ENCODE data around the gene LAYN. TPM values are rescaled to one million over a fixed set of nuclear protein-coding genes. Genes with fewer than 3 reads are reported as not detected.

Gene LAYN
- total and polyA plus RNA-seq, 9 of the 15 experiments (the other 6 are each of a cell fraction or from before 2014, with no cell fraction given): not detected

DNA sequence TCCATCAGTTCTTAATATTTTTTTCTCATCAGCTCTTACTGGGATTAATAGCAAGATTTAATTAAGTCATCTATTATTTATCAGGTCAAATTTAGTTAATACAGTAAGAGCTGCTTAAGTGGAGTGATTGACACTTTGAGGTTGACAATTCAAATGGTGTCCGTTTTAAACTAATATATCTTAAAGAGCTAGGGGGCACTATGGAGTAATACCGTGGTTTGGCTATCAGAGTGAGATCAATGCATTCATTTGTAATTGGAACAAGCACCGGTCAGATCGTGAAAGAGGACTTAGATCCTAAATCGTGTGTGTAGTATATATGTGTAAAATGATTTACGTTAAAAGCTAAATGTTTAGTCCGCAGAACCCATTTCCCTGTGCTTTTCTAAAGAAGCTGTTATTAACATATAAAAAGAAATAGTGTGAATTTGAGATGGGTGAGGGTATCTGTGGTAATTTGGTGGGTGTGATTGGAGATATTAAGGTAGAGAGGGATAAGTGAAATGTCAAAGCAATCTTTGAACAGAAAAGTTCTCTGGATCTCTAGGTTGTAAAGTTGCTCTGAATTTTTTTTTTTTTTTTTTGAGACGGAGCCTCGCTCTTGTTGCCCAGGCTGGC is 64.0 kb downstream of the LAYN start (continued):
- TF ChIP-seq, protein P1, sequence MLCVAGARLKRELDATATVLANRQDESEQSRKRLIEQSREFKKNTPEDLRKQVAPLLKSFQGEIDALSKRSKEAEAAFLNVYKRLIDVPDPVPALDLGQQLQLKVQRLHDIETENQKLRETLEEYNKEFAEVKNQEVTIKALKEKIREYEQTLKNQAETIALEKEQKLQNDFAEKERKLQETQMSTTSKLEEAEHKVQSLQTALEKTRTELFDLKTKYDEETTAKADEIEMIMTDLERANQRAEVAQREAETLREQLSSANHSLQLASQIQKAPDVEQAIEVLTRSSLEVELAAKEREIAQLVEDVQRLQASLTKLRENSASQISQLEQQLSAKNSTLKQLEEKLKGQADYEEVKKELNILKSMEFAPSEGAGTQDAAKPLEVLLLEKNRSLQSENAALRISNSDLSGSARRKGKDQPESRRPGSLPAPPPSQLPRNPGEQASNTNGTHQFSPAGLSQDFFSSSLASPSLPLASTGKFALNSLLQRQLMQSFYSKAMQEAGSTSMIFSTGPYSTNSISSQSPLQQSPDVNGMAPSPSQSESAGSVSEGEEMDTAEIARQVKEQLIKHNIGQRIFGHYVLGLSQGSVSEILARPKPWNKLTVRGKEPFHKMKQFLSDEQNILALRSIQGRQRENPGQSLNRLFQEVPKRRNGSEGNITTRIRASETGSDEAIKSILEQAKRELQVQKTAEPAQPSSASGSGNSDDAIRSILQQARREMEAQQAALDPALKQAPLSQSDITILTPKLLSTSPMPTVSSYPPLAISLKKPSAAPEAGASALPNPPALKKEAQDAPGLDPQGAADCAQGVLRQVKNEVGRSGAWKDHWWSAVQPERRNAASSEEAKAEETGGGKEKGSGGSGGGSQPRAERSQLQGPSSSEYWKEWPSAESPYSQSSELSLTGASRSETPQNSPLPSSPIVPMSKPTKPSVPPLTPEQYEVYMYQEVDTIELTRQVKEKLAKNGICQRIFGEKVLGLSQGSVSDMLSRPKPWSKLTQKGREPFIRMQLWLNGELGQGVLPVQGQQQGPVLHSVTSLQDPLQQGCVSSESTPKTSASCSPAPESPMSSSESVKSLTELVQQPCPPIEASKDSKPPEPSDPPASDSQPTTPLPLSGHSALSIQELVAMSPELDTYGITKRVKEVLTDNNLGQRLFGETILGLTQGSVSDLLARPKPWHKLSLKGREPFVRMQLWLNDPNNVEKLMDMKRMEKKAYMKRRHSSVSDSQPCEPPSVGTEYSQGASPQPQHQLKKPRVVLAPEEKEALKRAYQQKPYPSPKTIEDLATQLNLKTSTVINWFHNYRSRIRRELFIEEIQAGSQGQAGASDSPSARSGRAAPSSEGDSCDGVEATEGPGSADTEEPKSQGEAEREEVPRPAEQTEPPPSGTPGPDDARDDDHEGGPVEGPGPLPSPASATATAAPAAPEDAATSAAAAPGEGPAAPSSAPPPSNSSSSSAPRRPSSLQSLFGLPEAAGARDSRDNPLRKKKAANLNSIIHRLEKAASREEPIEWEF (CRISPR knock-in tag; IDR thresholded peaks at IDR 0.05): peak; percentile 81; the same call in 1 of the 2 replicates
- TF ChIP-seq SMARCE1 (IDR thresholded peaks at IDR 0.05) (no peak), CREB1 (IDR thresholded peaks at IDR 0.05) (no peak), CREB1 (CRISPR knock-in tag; IDR thresholded peaks at IDR 0.05) (no peak), ZNF41 (CRISPR knock-in tag; conservative IDR thresholded peaks at IDR 0.05) (no peak), CBX5 (IDR thresholded peaks at IDR 0.05; ENCODE audit: borderline replicate concordance, low read depth) (no peak), ZNF707 (CRISPR knock-in tag; conservative IDR thresholded peaks at IDR 0.05) (no peak), NR2C1 (IDR thresholded peaks at IDR 0.05) (no peak), NR2C1 (tag; IDR thresholded peaks at IDR 0.05) (no peak), MAFK (IDR thresholded peaks at IDR 0.05; ENCODE audit: low read length) (no peak), MYBL2 (IDR thresholded peaks at IDR 0.05; ENCODE audit: low read depth) (peak; percentile 87), MYBL2 (CRISPR knock-in tag; IDR thresholded peaks at IDR 0.05; ENCODE audit: borderline replicate concordance) (no peak), CBFA2T3 (IDR thresholded peaks at IDR 0.05) (no peak), DIDO1 (tag; IDR thresholded peaks at IDR 0.05; ENCODE audit: low read depth) (no peak), KLF6 (CRISPR knock-in tag; IDR thresholded peaks at IDR 0.05; ENCODE audit: borderline replicate concordance) (no peak), ZNF699 (CRISPR knock-in tag; IDR thresholded peaks at IDR 0.05; ENCODE audit: insufficient replicate concordance) (no peak), FOXK2 (conservative IDR thresholded peaks at IDR 0.05 in 1 of 2, IDR thresholded peaks at IDR 0.05 in 1 of 2; ENCODE audit: low read depth in 2 of 2) (0 out of 4 replicates have a peak, but pooled peaks of 1 of the 2 experiments have one; percentile 12), ADNP (tag; IDR thresholded peaks at IDR 0.05) (no peak), NFE2 (IDR thresholded peaks at IDR 0.05; ENCODE audit: low read depth) (no peak), MEIS2 (IDR thresholded peaks at IDR 0.05; ENCODE audit: partially characterized antibody) (peak; percentile 81), SMARCC2 (IDR thresholded peaks at IDR 0.05; ENCODE audit: low read depth) (peak; percentile 40; the same call in 1 of the 2 replicates), ZNF197 (CRISPR knock-in tag; IDR thresholded peaks at IDR 0.05; ENCODE audit: low read depth) (no peak)
- TF ChIP-seq, protein P2, sequence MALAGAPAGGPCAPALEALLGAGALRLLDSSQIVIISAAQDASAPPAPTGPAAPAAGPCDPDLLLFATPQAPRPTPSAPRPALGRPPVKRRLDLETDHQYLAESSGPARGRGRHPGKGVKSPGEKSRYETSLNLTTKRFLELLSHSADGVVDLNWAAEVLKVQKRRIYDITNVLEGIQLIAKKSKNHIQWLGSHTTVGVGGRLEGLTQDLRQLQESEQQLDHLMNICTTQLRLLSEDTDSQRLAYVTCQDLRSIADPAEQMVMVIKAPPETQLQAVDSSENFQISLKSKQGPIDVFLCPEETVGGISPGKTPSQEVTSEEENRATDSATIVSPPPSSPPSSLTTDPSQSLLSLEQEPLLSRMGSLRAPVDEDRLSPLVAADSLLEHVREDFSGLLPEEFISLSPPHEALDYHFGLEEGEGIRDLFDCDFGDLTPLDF (CRISPR knock-in tag; IDR thresholded peaks at IDR 0.05): no peak
- TF ChIP-seq, protein P3, sequence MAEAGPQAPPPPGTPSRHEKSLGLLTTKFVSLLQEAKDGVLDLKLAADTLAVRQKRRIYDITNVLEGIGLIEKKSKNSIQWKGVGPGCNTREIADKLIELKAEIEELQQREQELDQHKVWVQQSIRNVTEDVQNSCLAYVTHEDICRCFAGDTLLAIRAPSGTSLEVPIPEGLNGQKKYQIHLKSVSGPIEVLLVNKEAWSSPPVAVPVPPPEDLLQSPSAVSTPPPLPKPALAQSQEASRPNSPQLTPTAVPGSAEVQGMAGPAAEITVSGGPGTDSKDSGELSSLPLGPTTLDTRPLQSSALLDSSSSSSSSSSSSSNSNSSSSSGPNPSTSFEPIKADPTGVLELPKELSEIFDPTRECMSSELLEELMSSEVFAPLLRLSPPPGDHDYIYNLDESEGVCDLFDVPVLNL (CRISPR knock-in tag; IDR thresholded peaks at IDR 0.05; ENCODE audit: low read depth): no peak

Data from K562 (cell line).